ENCODE data around the gene AKAP12. TPM values are rescaled to one million over a fixed set of nuclear protein-coding genes. Genes with fewer than 3 reads are reported as not detected.

AKAP12 gene
- total RNA-seq, 1 donor from 2014 or later, result 54.4 TPM

- DNase-seq (ENCODE audit: low read depth), result no peak
Observed at GRCh38 chr6:151279891-151280290, 40.1 kb downstream of the AKAP12 start.

DNA sequence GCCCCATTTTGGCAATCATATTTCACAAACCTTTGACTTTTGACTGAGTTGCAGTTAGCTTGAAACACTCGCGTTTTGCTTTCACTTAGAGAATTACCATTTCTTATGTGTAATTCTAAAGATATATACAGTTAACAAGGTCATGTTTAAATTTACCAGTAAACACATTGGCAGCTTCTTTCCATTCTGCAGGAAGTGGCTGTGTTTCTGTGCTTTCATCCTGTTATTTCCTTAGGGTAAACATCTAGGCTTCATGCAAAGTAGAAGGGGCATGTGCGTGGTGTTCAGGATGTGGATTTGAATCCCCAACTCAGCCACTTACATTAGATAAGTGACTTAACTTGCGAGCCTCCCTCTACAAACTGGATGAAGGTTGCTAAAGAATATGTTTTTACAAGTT, 41.1 kb downstream of the AKAP12 start:
- no peak for DNase-seq (ENCODE audit: low read depth)

- DNase-seq (ENCODE audit: low read depth), result peak; percentile 85
Observed at GRCh38 chr6:151284012-151284411, 44.2 kb downstream of the AKAP12 start.

DNA sequence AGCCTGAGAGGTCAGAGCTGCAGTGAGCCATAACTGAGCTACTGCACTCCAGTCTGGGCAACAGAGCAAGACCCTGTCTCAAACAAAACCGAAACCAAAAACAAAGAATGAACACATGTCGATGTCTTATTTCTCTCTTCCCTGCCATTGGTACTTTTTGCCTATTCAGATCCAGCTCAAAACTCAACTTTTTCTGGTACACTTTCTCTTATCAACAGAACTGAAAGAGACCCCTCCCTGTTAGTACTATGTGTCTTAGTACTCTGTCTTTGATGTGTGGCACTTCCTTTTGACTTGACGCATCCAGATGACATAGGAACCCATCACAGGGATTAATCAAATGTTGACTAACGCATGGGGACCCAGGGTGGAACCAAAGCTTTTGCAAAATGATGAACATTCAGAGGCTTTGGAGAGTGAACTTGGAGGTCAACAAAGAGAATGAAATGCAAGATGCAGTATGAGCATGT, 44.8 kb downstream of the AKAP12 start:
- no peak for DNase-seq (ENCODE audit: low read depth)

DNA sequence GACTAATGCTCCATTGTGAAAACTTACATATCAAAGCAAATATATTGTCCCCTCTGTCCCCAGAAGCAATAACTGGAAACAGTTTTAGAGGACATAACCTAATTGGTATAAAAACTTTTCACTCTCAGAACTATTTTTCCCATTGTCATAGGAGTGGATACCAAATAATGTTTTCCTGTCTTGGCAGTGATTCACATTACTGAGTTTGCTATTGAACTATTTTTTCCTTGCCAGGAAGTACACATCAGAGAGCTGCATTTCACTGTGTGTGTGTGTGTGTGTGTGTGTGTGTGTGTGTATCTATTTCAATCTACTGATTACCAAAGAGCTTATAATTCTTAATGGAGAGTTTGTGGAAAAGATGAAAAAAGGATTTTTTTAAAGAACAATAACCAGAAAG, 45.4 kb downstream of the AKAP12 start:
- peak; percentile 75 for DNase-seq (ENCODE audit: low read depth)

DNA sequence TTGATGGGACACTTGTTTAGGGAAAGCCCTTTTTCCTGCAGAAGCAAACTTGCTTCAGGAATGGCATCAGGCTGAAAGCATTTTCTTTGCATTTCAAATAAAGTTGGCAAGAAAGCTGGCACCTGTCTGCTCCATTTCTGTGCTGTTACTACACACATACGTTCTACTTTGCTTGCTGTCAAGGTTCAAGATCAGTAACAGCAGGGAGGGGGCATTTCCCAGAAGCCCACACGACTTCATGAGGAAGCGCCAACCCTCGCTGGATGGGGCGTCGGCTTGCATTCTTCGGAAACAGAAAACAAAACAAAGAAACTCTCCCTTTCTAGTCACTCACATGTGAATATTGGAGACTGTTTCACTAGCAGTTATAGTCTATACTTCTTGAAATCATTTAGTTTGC, 46.4 kb downstream of the AKAP12 start:
- peak; percentile 38 for DNase-seq (ENCODE audit: low read depth)

GRCh38 chr6:151288712-151289398, 49.1 kb downstream of the AKAP12 start:
- no peak for DNase-seq (ENCODE audit: low read depth)

DNA sequence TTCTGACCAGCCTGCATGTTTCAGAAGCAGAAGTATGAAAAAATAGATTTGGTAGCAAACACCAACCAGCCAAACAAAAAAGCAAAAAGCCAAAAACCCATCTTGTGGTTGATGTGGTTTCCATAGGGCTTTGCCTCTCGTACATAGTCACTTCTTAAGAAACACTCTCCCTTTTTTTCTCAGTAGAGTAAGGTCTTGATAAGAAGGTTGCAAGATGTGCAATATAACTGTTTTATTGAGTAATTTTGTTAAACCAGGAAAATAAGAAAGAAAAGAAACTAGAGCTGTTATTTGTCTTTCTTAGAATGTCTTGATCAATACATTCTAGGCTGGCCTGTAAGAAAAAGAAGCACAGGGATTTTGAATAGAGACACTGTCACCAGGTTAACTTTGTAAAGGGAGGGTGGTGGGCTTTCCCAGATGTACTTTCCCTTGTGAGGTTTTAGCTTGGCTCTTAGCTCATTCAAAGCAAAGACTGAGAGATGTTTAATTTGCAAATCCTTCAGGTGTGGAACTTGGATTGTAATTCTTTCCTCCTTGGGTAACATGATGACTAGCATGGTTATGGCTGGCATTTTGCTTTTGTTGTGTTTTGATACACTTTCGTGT, 49.7 kb downstream of the AKAP12 start:
- DNase-seq (ENCODE audit: low read depth), result no peak

GRCh38 chr6:151290877-151291721, 51.3 kb downstream of the AKAP12 start:
- peak; percentile 75 for DNase-seq (ENCODE audit: low read depth)

GRCh38 chr6:151291722-151292059, 51.9 kb downstream of the AKAP12 start:
- DNase-seq (ENCODE audit: low read depth), result no peak

GRCh38 chr6:151292974-151293687, 53.4 kb downstream of the AKAP12 start:
- DNase-seq (ENCODE audit: low read depth), result no peak

DNA sequence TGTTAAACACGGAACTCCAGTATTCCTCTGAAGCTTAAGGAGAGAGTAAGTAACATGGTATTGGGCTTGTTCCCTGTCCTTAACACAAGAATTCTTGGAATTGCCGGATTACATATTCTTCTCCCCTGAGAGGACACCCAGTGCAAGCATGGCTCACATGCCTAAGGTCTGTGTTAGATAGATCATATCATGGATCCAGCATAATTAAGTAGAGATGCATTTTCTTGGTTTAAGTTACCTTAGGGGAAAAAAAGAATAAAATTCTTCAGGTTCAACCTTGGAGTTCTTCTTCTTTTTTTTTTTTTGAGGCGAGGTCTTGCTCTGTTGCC, 53.9 kb downstream of the AKAP12 start:
- no peak for DNase-seq (ENCODE audit: low read depth)

GRCh38 chr6:151294561-151295101, 54.9 kb downstream of the AKAP12 start:
- DNase-seq (ENCODE audit: low read depth), result no peak

- DNase-seq (ENCODE audit: low read depth), result no peak
Observed at GRCh38 chr6:151297886-151298285, 58.1 kb downstream of the AKAP12 start.

GRCh38 chr6:151299011-151299410, 59.2 kb downstream of the AKAP12 start:
- DNase-seq (ENCODE audit: low read depth), result no peak

GRCh38 chr6:151300267-151300991, 60.7 kb downstream of the AKAP12 start:
- no peak for DNase-seq (ENCODE audit: low read depth)

- no peak for DNase-seq (ENCODE audit: low read depth)
Observed at GRCh38 chr6:151301547-151301946, 61.8 kb downstream of the AKAP12 start.

- DNase-seq (ENCODE audit: low read depth), result no peak
Observed at GRCh38 chr6:151303231-151303630, 63.5 kb downstream of the AKAP12 start.

DNA sequence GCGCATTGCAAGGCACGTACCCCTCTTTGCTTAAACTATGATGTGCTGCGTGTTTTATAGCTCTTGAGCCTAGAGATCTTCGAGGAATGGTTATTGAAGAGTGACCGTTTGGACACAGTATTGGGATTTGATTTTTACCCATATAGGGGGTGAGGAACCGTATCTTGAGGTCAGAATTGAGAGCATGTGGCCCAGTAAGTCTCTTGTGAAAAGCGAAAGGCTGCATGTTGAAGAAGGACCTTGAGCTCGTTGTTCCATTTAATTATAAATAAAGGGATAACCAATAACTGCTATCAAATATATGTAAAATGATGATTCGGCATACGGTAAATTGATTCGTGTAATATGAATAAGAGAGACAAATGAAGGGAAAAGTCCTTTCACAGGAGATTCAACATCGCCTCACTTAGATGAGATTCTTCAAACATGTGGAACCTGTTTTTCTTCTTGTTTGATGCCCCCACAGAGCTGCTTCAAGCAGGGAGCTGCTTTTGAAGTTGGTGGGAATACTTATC, 66.6 kb downstream of the AKAP12 start:
- DNase-seq (ENCODE audit: low read depth), result no peak

- no peak for DNase-seq (ENCODE audit: low read depth)
Observed at GRCh38 chr6:151307501-151307900, 67.7 kb downstream of the AKAP12 start.

GRCh38 chr6:151309619-151310018, 69.9 kb downstream of the AKAP12 start:
- DNase-seq (ENCODE audit: low read depth), result no peak
